Astrocyte (in vitro differentiated cells and primary cell): ENCODE data around the gene DMRTA2. TPM values are rescaled to one million over a fixed set of nuclear protein-coding genes. Genes with fewer than 3 reads are reported as not detected.

ENCODE experiments used
- DNase-seq: peaks from one replicate; pipeline ENCODE4 v3.0.0-alpha.2; 2010; ENCODE audit warnings: low read depth
- FAIRE-seq: peaks from 2 replicates; lab custom pipeline; 2011; peaks lifted over from hg19 to GRCh38; lab: Jason Lieb, UNC
- H2AFZ ChIP-seq: 2 replicates; pipeline ENCODE4 v1.6.0; 2012; ENCODE audit warnings: low read depth, low read length, inconsistent platforms
- H3K27ac ChIP-seq: 2 replicates; pipeline ENCODE4 v1.5.1; 2011; ENCODE audit warnings: low read depth, low read length, inconsistent platforms
- H3K27me3 ChIP-seq: 2 replicates; pipeline ENCODE4 v1.6.0; 2011; ENCODE audit warnings: low read length, inconsistent platforms; ENCODE audit not compliant: insufficient read depth
- H3K36me3 ChIP-seq: 2 replicates; pipeline ENCODE4 v1.5.1; 2011; ENCODE audit warnings: low read length, inconsistent platforms; ENCODE audit not compliant: insufficient read depth
- H3K4me1 ChIP-seq: 2 replicates; pipeline ENCODE4 v1.5.1; 2011; ENCODE audit warnings: low read length, inconsistent platforms; ENCODE audit not compliant: insufficient read depth
- H3K4me2 ChIP-seq: 2 replicates; pipeline ENCODE4 v1.6.0; 2012; ENCODE audit warnings: low read length, inconsistent platforms
- H3K4me3 ChIP-seq: 2 replicates; pipeline ENCODE4 v1.5.1; 2011; ENCODE audit warnings: low read depth, mild to moderate bottlenecking, low read length, inconsistent platforms; ENCODE audit not compliant: insufficient read depth
- H3K79me2 ChIP-seq: 2 replicates; pipeline ENCODE4 v1.6.0; 2012; ENCODE audit warnings: mild to moderate bottlenecking, low read length, inconsistent platforms; ENCODE audit not compliant: insufficient read depth
- H3K9ac ChIP-seq: 2 replicates; pipeline ENCODE4 v1.6.0; 2012; ENCODE audit warnings: mild to moderate bottlenecking, low read length, inconsistent platforms
- H3K9me3 ChIP-seq: 2 replicates; pipeline ENCODE4 v1.5.1; 2012; ENCODE audit warnings: low read depth, mild to moderate bottlenecking, low read length, inconsistent platforms; ENCODE audit not compliant: insufficient read depth
- H4K20me1 ChIP-seq: 2 replicates; pipeline ENCODE4 v1.6.0; 2012; ENCODE audit warnings: low read length, inconsistent platforms; ENCODE audit not compliant: insufficient read depth
- H3K27ac Mint-ChIP-seq: one replicate; pipeline ENCODE4 v1.8.0; 2021; ENCODE audit warnings: mild to moderate bottlenecking, mixed read lengths; ENCODE audit not compliant: unreplicated experiment
- H3K27me3 Mint-ChIP-seq: one replicate; pipeline ENCODE4 v1.8.0; 2021; ENCODE audit warnings: low read depth, mixed read lengths; ENCODE audit not compliant: unreplicated experiment
- H3K36me3 Mint-ChIP-seq: one replicate; pipeline ENCODE4 v1.8.0; 2021; ENCODE audit warnings: low read depth, mixed read lengths; ENCODE audit not compliant: unreplicated experiment
- H3K4me1 Mint-ChIP-seq: one replicate; pipeline ENCODE4 v1.8.0; 2021; ENCODE audit warnings: low read depth, mixed read lengths; ENCODE audit not compliant: unreplicated experiment
- H3K4me3 Mint-ChIP-seq: one replicate; pipeline ENCODE4 v1.8.0; 2021; ENCODE audit warnings: mild to moderate bottlenecking, moderate library complexity, mixed read lengths; ENCODE audit not compliant: unreplicated experiment
- H3K9me3 Mint-ChIP-seq: one replicate; pipeline ENCODE4 v1.8.0; 2021; ENCODE audit warnings: mild to moderate bottlenecking, mixed read lengths; ENCODE audit not compliant: unreplicated experiment
- EZH2 ChIP-seq: IDR thresholded peaks from 2 replicates; pipeline ENCODE4 v1.6.1; 2012; ENCODE audit warnings: mild to moderate bottlenecking, low read length, inconsistent platforms; ENCODE audit not compliant: insufficient read depth
- total RNA-seq: library from RNA; stranded (reverse); gene quantifications from 2 replicates; pipeline ENCODE4 v1.2.1, GENCODE V29; 2021
- TF ChIP-seq, protein P1 (sequence below): IDR thresholded peaks from 2 replicates; pipeline ENCODE4 v1.5.1; 2011; ENCODE audit warnings: low read depth, mild to moderate bottlenecking, inconsistent platforms, low read length, moderate library complexity; ENCODE audit not compliant: insufficient read depth

The DMRTA2 gene
- total RNA-seq, 1 donor from 2014 or later = not detected

DNA sequence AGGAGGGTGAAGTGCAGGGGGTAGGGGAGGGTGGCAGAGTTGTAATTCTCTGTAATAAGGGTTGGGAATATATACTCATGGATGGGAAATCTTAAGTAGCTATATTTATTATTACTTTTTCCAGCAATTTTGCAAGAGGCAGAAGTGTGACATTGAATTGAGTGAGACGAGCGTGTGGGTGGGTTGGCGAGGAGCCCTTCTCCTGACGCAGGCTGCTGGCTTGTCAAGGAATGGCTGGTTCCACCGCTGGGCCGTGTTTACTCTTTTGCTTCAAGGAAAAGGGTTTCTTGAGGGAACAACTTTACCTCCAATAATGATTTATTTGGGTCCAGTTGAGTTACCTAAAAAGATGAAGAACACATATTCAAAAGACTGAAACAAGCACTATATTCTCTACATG, 17.9 kb upstream of the DMRTA2 start:
- no peaks in the 10 kb centered on the region for H4K20me1 ChIP-seq
- peaks cover 9% of the 10 kb centered on the region for H3K36me3 Mint-ChIP-seq
- no peak overlapping the region for H3K4me3 Mint-ChIP-seq
- no peak overlapping the region for H3K4me3 ChIP-seq
- H3K27ac ChIP-seq = no peak overlapping the region
- no peak overlapping the region for H3K4me2 ChIP-seq
- peaks cover 1% of the 10 kb centered on the region for H3K4me1 Mint-ChIP-seq
- no peaks in the 10 kb centered on the region for H3K4me1 ChIP-seq
- H3K79me2 ChIP-seq = no peaks in the 10 kb centered on the region
- TF ChIP-seq, protein P1, sequence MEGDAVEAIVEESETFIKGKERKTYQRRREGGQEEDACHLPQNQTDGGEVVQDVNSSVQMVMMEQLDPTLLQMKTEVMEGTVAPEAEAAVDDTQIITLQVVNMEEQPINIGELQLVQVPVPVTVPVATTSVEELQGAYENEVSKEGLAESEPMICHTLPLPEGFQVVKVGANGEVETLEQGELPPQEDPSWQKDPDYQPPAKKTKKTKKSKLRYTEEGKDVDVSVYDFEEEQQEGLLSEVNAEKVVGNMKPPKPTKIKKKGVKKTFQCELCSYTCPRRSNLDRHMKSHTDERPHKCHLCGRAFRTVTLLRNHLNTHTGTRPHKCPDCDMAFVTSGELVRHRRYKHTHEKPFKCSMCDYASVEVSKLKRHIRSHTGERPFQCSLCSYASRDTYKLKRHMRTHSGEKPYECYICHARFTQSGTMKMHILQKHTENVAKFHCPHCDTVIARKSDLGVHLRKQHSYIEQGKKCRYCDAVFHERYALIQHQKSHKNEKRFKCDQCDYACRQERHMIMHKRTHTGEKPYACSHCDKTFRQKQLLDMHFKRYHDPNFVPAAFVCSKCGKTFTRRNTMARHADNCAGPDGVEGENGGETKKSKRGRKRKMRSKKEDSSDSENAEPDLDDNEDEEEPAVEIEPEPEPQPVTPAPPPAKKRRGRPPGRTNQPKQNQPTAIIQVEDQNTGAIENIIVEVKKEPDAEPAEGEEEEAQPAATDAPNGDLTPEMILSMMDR = no peak
- TF ChIP-seq EZH2 = no peak
- H3K27ac Mint-ChIP-seq = no peak overlapping the region
- DNase-seq (no peak), FAIRE-seq (no peak)
- H3K27me3 Mint-ChIP-seq = no peaks in the 10 kb centered on the region
- no peak overlapping the region for H3K9ac ChIP-seq
- H3K36me3 ChIP-seq = no peaks in the 10 kb centered on the region
- H3K9me3 Mint-ChIP-seq = no peaks in the 10 kb centered on the region
- H2AFZ ChIP-seq = no peak overlapping the region
- no peaks in the 10 kb centered on the region for H3K9me3 ChIP-seq
- no peaks in the 10 kb centered on the region for H3K27me3 ChIP-seq

DNA sequence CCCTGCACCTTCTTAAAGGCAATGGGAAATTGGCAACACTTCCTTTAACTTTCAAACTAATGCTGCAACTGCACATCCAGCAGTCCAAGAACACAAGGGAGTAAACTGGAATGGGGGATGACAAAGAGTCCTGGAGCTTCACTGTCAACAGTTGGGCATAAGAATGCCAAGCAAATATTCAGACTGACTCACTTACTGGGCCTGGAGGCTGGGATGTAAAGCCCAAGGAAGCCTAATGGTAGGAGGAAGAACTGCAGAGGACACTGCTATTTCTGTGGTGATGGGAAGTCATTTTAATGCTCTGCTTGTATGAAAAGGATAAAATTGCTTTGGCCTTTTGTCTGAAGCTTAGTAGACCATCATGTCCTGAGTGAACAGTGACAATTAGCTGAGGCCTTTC, 15.7 kb upstream of the DMRTA2 start:
- no peak overlapping the region for H3K4me3 ChIP-seq
- H3K9me3 ChIP-seq = no peaks in the 10 kb centered on the region
- H3K9ac ChIP-seq = no peak overlapping the region
- Mint-ChIP-seq H3K27ac (no peak overlapping the region), H3K4me3 (no peak overlapping the region), H3K4me1 (peaks cover 1% of the 10 kb centered on the region), H3K27me3 (peaks cover 9% of the 10 kb centered on the region), H3K36me3 (peaks cover 5% of the 10 kb centered on the region), H3K9me3 (peaks cover 2% of the 10 kb centered on the region)
- DNase-seq (no peak), FAIRE-seq (no peak)
- H4K20me1 ChIP-seq = no peaks in the 10 kb centered on the region
- H3K27me3 ChIP-seq = no peaks in the 10 kb centered on the region
- no peaks in the 10 kb centered on the region for H3K36me3 ChIP-seq
- TF ChIP-seq EZH2 = no peak
- TF ChIP-seq, protein P1 = peak; percentile 6
- H2AFZ ChIP-seq = no peak overlapping the region
- H3K4me1 ChIP-seq = no peaks in the 10 kb centered on the region
- H3K27ac ChIP-seq = no peak overlapping the region
- H3K4me2 ChIP-seq = no peak overlapping the region
- no peaks in the 10 kb centered on the region for H3K79me2 ChIP-seq

DNA sequence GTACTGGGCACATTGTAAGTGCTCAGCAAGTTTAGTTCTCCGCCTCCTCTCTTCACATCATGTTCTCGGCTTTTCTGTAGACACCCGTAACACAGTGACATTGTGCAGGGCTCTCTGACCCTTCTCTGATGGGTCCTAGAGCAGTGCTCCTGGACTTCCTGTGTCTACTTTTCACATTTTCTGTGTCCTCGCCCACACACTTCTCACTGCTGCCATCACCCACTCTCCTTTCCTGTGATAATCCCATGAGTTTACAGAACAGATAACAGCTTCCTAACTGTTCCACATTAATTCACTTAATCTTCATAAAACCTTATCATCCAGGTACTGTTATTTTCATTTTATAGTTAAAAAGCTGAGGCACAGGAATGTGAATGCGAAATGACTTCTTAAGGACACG, 13.2 kb upstream of the DMRTA2 start:
- Histone ChIP-seq H3K4me3 (no peak overlapping the region), H3K36me3 (no peaks in the 10 kb centered on the region), H3K9ac (no peak overlapping the region), H3K27ac (no peak overlapping the region), H2AFZ (no peak overlapping the region), H3K4me1 (no peaks in the 10 kb centered on the region), H3K4me2 (no peak overlapping the region), H3K9me3 (no peaks in the 10 kb centered on the region), H4K20me1 (no peaks in the 10 kb centered on the region), H3K79me2 (no peaks in the 10 kb centered on the region), H3K27me3 (peaks cover 10% of the 10 kb centered on the region)
- Mint-ChIP-seq H3K4me1 (peaks cover 1% of the 10 kb centered on the region), H3K4me3 (no peak overlapping the region), H3K9me3 (peaks cover 2% of the 10 kb centered on the region), H3K27ac (no peak overlapping the region), H3K27me3 (peaks cover 34% of the 10 kb centered on the region), H3K36me3 (peaks cover 5% of the 10 kb centered on the region)
- TF ChIP-seq, protein P1 = no peak
- TF ChIP-seq EZH2 = no peak
- no peak for FAIRE-seq
- no peak for DNase-seq
